HCT116 (cell line): ENCODE data around the gene ITSN1. TPM values are rescaled to one million over a fixed set of nuclear protein-coding genes. Genes with fewer than 3 reads are reported as not detected.

ENCODE experiments used
- ATAC-seq: fragments of 200-7000 bp; cut with Tn5 transposase; 2 replicates; pipeline ENCODE4 v1.9.1; 2020; ENCODE audit warnings: mild to moderate bottlenecking, moderate library complexity
- BruUV-seq: library from RNA; stranded (reverse); fragments of 400-500 nt; replicated peaks from 2 replicates; lab custom pipeline; 2021; lab: Mats Ljungman, UMichigan
- CTCF ChIA-PET: fragments of 300-600 bp; sonication (Branson Sonifier 250); formaldehyde crosslinking; loops from one replicate; lab custom pipeline; 2021; ENCODE audit warnings: antibody characterized with exemption; lab: Charles Lee
- POLR2A ChIA-PET: fragments of 300-600, 350-600 bp; sonication (Branson Sonifier 250); formaldehyde crosslinking; loops from one replicate; lab custom pipeline; 2021; ENCODE audit warnings: antibody characterized with exemption; lab: Charles Lee
- RAD21 ChIA-PET, 2 experiments: fragments of 300-600 bp; sonication (Branson Sonifier 250); formaldehyde crosslinking; loops; one replicate each; lab custom pipeline; 2023; ENCODE audit warnings: low total read pairs in 2 of 2; ENCODE audit not compliant: uncharacterized antibody in 2 of 2, unreplicated experiment in 2 of 2, low non-redundant PET in 1 of 2; lab: Charles Lee
- DNase-seq: peaks from one replicate; pipeline ENCODE4 v3.0.0-alpha.2; 2010; ENCODE audit warnings: low read depth, low spot score
- H2AFZ ChIP-seq: fragments of 200-600 bp; shearing (Covaris generic), sonication (generic); 2 replicates; pipeline ENCODE4 v1.6.1; 2017; ENCODE audit warnings: low read depth, mixed run types, mixed read lengths, antibody characterized with exemption, low read length; ENCODE audit not compliant: poor library complexity, severe bottlenecking
- H3K27ac ChIP-seq: 2 replicates; pipeline ENCODE4 v1.5.1; 2012; ENCODE audit warnings: low read depth, low read length
- H3K27me3 ChIP-seq: fragments of 200-600 bp; sonication (generic); 2 replicates; pipeline ENCODE4 v1.6.1; 2016; ENCODE audit warnings: mixed run types, low read length, mixed read lengths; ENCODE audit not compliant: insufficient read depth
- H3K36me3 ChIP-seq, 2 experiments: fragments of 200-500 bp in 1 of 2; fragments of 200-600 bp in 1 of 2; sonication (Bioruptor generic) in 1 of 2; sonication (generic) in 1 of 2; 2 replicates each; pipeline versions ENCODE4 v1.5.1 to v1.6.1; 2014 to 2016; ENCODE audit warnings: low read length in 2 of 2, inconsistent platforms in 1 of 2, mixed read lengths in 1 of 2, mixed run types in 1 of 2; ENCODE audit not compliant: insufficient read depth in 2 of 2, control insufficient read depth in 1 of 2
- H3K4me1 ChIP-seq, 2 experiments: fragments of 200-600 bp in 1 of 2; sonication (generic) in 1 of 2; 2 replicates each; pipeline versions ENCODE4 v1.5.1 to v1.6.1; 2012 to 2017; ENCODE audit warnings: low read length in 2 of 2, inconsistent platforms in 1 of 2, mild to moderate bottlenecking in 1 of 2, mixed read lengths in 1 of 2, mixed run types in 1 of 2, moderate library complexity in 1 of 2; ENCODE audit not compliant: insufficient read depth in 2 of 2, control insufficient read depth in 1 of 2
- H3K4me2 ChIP-seq: fragments of 200-600 bp; sonication (generic); 2 replicates; pipeline ENCODE4 v1.6.1; 2017; ENCODE audit warnings: mixed run types, low read length, mixed read lengths
- H3K4me3 ChIP-seq, 2 experiments: fragments of 200-600 bp in 1 of 2; sonication (generic) in 1 of 2; replicated peaks in 1 of 2; 2 replicates each; pipeline ENCODE4 v1.5.1; 2011 to 2016; ENCODE audit warnings: low read length in 2 of 2, control low read depth in 1 of 2, low read depth in 1 of 2, mild to moderate bottlenecking in 1 of 2, mixed read lengths in 1 of 2, mixed run types in 1 of 2
- H3K79me2 ChIP-seq: fragments of 200-600 bp; sonication (generic); 2 replicates; pipeline ENCODE4 v1.6.1; 2017; ENCODE audit warnings: mild to moderate bottlenecking, mixed run types, low read length, moderate library complexity, mixed read lengths; ENCODE audit not compliant: insufficient read depth
- H3K9ac ChIP-seq: fragments of 200-600 bp; sonication (generic); 2 replicates; pipeline ENCODE4 v1.6.1; 2016; ENCODE audit warnings: low read length, mixed read lengths
- H3K9me2 ChIP-seq: fragments of 200-600 bp; sonication (generic), shearing (Covaris generic); 2 replicates; pipeline ENCODE4 v1.6.1; 2017; ENCODE audit warnings: mixed run types, mild to moderate bottlenecking, moderate library complexity; ENCODE audit not compliant: insufficient read depth
- H3K9me3 ChIP-seq, 2 experiments: fragments of 200-500 bp in 1 of 2; fragments of 200-600 bp in 1 of 2; sonication (Bioruptor generic) in 1 of 2; sonication (generic) in 1 of 2; 2 replicates each; pipeline ENCODE4 v1.6.1; 2014 to 2017; ENCODE audit warnings: low read length in 2 of 2, mixed read lengths in 2 of 2, inconsistent platforms in 1 of 2, low read depth in 1 of 2, mild to moderate bottlenecking in 1 of 2, mixed run types in 1 of 2, moderate library complexity in 1 of 2; ENCODE audit not compliant: control insufficient read depth in 1 of 2, insufficient read depth in 1 of 2
- H4K20me1 ChIP-seq: fragments of 200-600 bp; sonication (generic), shearing (Covaris generic); 2 replicates; pipeline ENCODE4 v1.6.1; 2017; ENCODE audit warnings: mixed run types, mild to moderate bottlenecking, moderate library complexity; ENCODE audit not compliant: insufficient read depth
- CBX3 ChIP-seq: IDR thresholded peaks from 2 replicates; pipeline ENCODE4 v1.6.1; 2012; ENCODE audit warnings: low read depth
- EGR1 ChIP-seq: IDR thresholded peaks from 2 replicates; pipeline ENCODE4 v1.6.1; 2012; ENCODE audit warnings: low read depth
- ELF1 ChIP-seq: IDR thresholded peaks from 2 replicates; pipeline ENCODE4 v1.6.1; 2012; ENCODE audit warnings: low read depth, borderline replicate concordance
- EZH2 ChIP-seq: fragments of 200-600 bp; sonication (generic); IDR thresholded peaks from 2 replicates; pipeline ENCODE4 v1.6.1; 2017; ENCODE audit warnings: antibody characterized with exemption, mixed run types
- FOSL1 ChIP-seq: IDR thresholded peaks from 2 replicates; pipeline ENCODE4 v1.6.1; 2012; ENCODE audit warnings: low read depth
- JUND ChIP-seq: IDR thresholded peaks from 2 replicates; pipeline ENCODE4 v1.6.1; 2012
- POLR2A ChIP-seq: IDR thresholded peaks from 2 replicates; pipeline ENCODE4 v1.7.0; 2011; ENCODE audit warnings: borderline replicate concordance; ENCODE audit not compliant: insufficient read depth, insufficient read length; ENCODE audit errors: extremely low read depth
- POLR2AphosphoS5 ChIP-seq: IDR thresholded peaks from 2 replicates; pipeline ENCODE4 v1.6.1; 2011; ENCODE audit warnings: mild to moderate bottlenecking, low read depth, low read length, moderate library complexity
- RAD21 ChIP-seq: IDR thresholded peaks from 2 replicates; pipeline ENCODE4 v1.6.1; 2012; ENCODE audit warnings: low read depth, mild to moderate bottlenecking
- SIN3A ChIP-seq: IDR thresholded peaks from 2 replicates; pipeline ENCODE4 v1.6.1; 2012; ENCODE audit warnings: low read depth
- SP1 ChIP-seq: IDR thresholded peaks from 2 replicates; pipeline ENCODE4 v1.6.1; 2012; ENCODE audit warnings: low read depth
- SRF ChIP-seq: IDR thresholded peaks from 2 replicates; pipeline ENCODE4 v1.6.1; 2012; ENCODE audit warnings: low read depth
- YY1 ChIP-seq: IDR thresholded peaks from 2 replicates; pipeline ENCODE4 v1.6.1; 2011; ENCODE audit warnings: low read length, low read depth, moderate library complexity, mild to moderate bottlenecking; ENCODE audit not compliant: insufficient replicate concordance; ENCODE audit errors: extremely low read depth
- ZFX ChIP-seq: fragments of 450-650 bp; IDR thresholded peaks from 2 replicates; pipeline ENCODE4 v1.6.1; 2017
- intact Hi-C: fragments of 100-400 bp; cut with micrococcal nuclease; formaldehyde crosslinking; loops from 2 replicates; pipeline ENCODE4 v1.10.0; 2022
- total RNA-seq: library from RNA; stranded (reverse); gene quantifications from one replicate; pipeline ENCODE4 v1.2.1, GENCODE V29; 2021; ENCODE audit not compliant: unreplicated experiment
- TF ChIP-seq, protein P1 (sequence below): IDR thresholded peaks from 2 replicates; pipeline ENCODE4 v1.6.1; 2011; ENCODE audit warnings: mild to moderate bottlenecking, low read length, moderate library complexity; ENCODE audit not compliant: insufficient replicate concordance; ENCODE audit errors: extremely low read depth
- TF ChIP-seq, protein P2 (sequence below): IDR thresholded peaks from 2 replicates; pipeline ENCODE4 v1.6.1; 2012

ITSN1 gene
- total RNA-seq, 1 experiment from 2014 or later: 25.8 TPM

DNA sequence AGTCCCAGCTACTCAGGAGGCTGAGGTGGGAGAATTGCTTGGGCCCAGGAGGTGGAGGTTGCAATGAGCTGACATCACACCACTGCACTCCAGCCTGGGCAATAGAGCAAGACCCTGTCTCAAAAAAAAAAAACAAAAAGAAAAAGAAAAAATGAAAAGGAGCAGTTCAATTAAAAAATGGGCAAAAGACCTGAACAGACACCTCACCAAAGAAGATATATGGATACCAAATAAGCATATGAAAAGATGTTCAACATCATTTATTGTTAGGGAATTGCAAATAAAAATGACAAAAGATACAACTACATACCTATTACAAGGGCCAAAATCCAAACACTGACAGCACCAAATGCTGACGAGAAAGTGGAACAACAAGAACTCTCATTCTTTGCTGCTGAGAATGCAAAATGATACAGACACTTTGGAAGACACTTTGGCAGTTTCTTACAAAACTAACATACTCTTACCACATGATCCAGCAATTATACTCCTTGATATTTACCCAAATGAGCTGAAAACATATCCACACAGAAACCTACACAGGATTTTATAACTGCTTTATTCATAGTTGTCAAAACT, 302.0 kb downstream of the ITSN1 start:
- H3K9me2 ChIP-seq: no peaks in the 10 kb centered on the region
- RAD21 ChIA-PET: interaction anchor here in 1 of 2 experiments (0.9 kb wide), 1 partner anchor 258 kb away, joined by 3 read pairs; no protein-coding TSS in a partner anchor
- H3K4me1 ChIP-seq: peaks cover 29 to 38% of the 10 kb centered on the region in 2 experiments
- H4K20me1 ChIP-seq: no peaks in the 10 kb centered on the region
- no peak overlapping the region for H3K27ac ChIP-seq
- H3K27me3 ChIP-seq: no peaks in the 10 kb centered on the region
- POLR2A ChIA-PET: no interaction called here
- H3K4me2 ChIP-seq: no peak overlapping the region
- H3K9ac ChIP-seq: no peak overlapping the region
- no peaks in the 10 kb centered on the region for H3K79me2 ChIP-seq
- H3K36me3 ChIP-seq: no peaks in the 10 kb centered on the region
- H3K4me3 ChIP-seq: no peak overlapping the region
- H3K9me3 ChIP-seq: no peaks in the 10 kb centered on the region
- ATAC-seq (no peak), DNase-seq (no peak)
- intact Hi-C loops: loop anchor here (10.0 kb wide), 1 partner anchor 131 kb away; the partner anchor contains the start of genes MRPS6 and SLC5A3
- TF ChIP-seq ELF1 (no peak), SRF (no peak), FOSL1 (no peak), RAD21 (no peak), EGR1 (no peak), YY1 (no peak)
- BruUV-seq: no TSS peak
- no peak overlapping the region for H2AFZ ChIP-seq
- CTCF ChIA-PET: interaction anchor here (2.8 kb wide), 1 partner anchor 20 kb away, joined by 9 read pairs; no protein-coding TSS in a partner anchor

DNA sequence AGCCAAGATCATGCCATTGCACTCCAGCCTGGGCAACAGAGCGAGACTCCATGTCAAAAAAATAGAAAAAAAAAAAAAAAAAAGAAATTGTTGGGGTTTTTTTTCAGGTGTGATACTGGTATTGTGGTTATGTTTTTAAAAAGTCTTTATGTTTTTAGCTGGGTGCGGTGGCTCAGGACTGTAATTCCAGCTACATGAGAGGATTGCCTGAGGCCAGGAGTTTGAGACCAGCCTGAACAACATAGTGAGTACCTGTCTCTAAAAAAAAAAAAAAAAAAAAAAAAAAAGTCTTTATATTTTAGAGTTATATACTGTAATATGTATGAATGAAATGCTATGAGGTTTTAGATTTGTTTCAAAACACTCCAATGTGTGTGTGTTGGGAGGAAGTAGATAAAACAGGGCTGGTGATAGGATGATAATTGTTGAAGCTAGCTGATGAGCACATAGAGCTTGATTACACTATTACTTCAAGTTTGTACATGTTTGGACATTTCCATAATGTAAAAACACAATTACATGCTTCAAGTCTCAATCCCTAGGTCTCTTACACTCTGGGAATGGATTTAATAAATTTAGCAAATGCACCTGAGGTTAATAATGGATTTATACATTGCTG, 303.5 kb downstream of the ITSN1 start:
- RAD21 ChIA-PET: interaction anchor here in 1 of 2 experiments (0.9 kb wide), 1 partner anchor 21 kb away, joined by 3 read pairs; no protein-coding TSS in a partner anchor
- BruUV-seq: no TSS peak
- no peak for ATAC-seq
- no peak for TF ChIP-seq EZH2
- TF ChIP-seq, protein P1, sequence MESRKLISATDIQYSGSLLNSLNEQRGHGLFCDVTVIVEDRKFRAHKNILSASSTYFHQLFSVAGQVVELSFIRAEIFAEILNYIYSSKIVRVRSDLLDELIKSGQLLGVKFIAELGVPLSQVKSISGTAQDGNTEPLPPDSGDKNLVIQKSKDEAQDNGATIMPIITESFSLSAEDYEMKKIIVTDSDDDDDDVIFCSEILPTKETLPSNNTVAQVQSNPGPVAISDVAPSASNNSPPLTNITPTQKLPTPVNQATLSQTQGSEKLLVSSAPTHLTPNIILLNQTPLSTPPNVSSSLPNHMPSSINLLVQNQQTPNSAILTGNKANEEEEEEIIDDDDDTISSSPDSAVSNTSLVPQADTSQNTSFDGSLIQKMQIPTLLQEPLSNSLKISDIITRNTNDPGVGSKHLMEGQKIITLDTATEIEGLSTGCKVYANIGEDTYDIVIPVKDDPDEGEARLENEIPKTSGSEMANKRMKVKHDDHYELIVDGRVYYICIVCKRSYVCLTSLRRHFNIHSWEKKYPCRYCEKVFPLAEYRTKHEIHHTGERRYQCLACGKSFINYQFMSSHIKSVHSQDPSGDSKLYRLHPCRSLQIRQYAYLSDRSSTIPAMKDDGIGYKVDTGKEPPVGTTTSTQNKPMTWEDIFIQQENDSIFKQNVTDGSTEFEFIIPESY: no peak
- TF ChIP-seq CBX3: no peak
- TF ChIP-seq ELF1: no peak
- TF ChIP-seq ZFX: no peak
- TF ChIP-seq, protein P2, sequence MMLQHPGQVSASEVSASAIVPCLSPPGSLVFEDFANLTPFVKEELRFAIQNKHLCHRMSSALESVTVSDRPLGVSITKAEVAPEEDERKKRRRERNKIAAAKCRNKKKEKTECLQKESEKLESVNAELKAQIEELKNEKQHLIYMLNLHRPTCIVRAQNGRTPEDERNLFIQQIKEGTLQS: no peak
- no peak for TF ChIP-seq FOSL1
- no peak for TF ChIP-seq POLR2A
- no peak for TF ChIP-seq SRF
- TF ChIP-seq EGR1: no peak
- no peak for TF ChIP-seq SP1
- no peak for TF ChIP-seq SIN3A
- no peak for TF ChIP-seq JUND
- no peak for TF ChIP-seq YY1
- TF ChIP-seq POLR2AphosphoS5: no peak

More for the DNA sequence above, 303.5 kb downstream of the ITSN1 start:
- H3K4me1 ChIP-seq: peaks cover 32 to 43% of the 10 kb centered on the region in 2 experiments
- no peaks in the 10 kb centered on the region for H3K79me2 ChIP-seq
- no peaks in the 10 kb centered on the region for H3K9me2 ChIP-seq
- H3K9ac ChIP-seq: no peak overlapping the region
- H4K20me1 ChIP-seq: no peaks in the 10 kb centered on the region
- peak overlapping the region; percentile 86; the same call in 1 of the 2 replicates for H3K4me2 ChIP-seq
- H2AFZ ChIP-seq: peak overlapping the region; percentile 55
- H3K27ac ChIP-seq: peak overlapping the region; percentile 86; the same call in 1 of the 2 replicates
- intact Hi-C loops: loop anchor here (10.0 kb wide), 1 partner anchor 129 kb away; the partner anchor contains the start of genes MRPS6 and SLC5A3
- POLR2A ChIA-PET: no interaction called here
- no peaks in the 10 kb centered on the region for H3K36me3 ChIP-seq
- DNase-seq: no peak
- H3K27me3 ChIP-seq: no peaks in the 10 kb centered on the region
- no peak overlapping the region for H3K4me3 ChIP-seq
- CTCF ChIA-PET: interaction anchor here (2.7 kb wide), 1 partner anchor 22 kb away, joined by 15 read pairs; no protein-coding TSS in a partner anchor
- H3K9me3 ChIP-seq: no peaks in the 10 kb centered on the region
